ENCODE data around the gene SEMA4C.

The SEMA4C gene

GRCh38 chr2:96816127-96816835, 53.6 kb downstream of the SEMA4C start, which contains the start of gene CNNM3:
TSS of gene CNNM3 (plus strand) at chr2:96816268. CDS start at chr2:96816278, 10 bp downstream.
- peak within 1 kb of the TSS; percentile 65 for H3K4me3 ChIP-seq (ENCODE audit: control insufficient read depth, low read depth, low read length)
- peak; percentile 82 for DNase-seq (ENCODE audit: low read depth)
- TF ChIP-seq CTCF (conservative IDR thresholded peaks at IDR 0.05; ENCODE audit: control insufficient read depth, insufficient read depth, low read depth, low read length) = peak; percentile 25

- TF ChIP-seq CTCF (conservative IDR thresholded peaks at IDR 0.05; ENCODE audit: control insufficient read depth, insufficient read depth, low read depth, low read length) = no peak
- peak; percentile 44 for DNase-seq (ENCODE audit: low read depth)
- peak overlapping the region; percentile 65 for H3K4me3 ChIP-seq (ENCODE audit: control insufficient read depth, low read depth, low read length)
Observed at GRCh38 chr2:96815326-96816126, 54.4 kb downstream of the SEMA4C start.

GRCh38 chr2:96813656-96814055, 56.2 kb downstream of the SEMA4C start:
- no peak overlapping the region for H3K4me3 ChIP-seq (ENCODE audit: control insufficient read depth, low read depth, low read length)
- DNase-seq (ENCODE audit: low read depth) = no peak
- TF ChIP-seq CTCF (conservative IDR thresholded peaks at IDR 0.05; ENCODE audit: control insufficient read depth, insufficient read depth, low read depth, low read length) = no peak

GRCh38 chr2:96811917-96812316, 58.0 kb downstream of the SEMA4C start:
- peak; percentile 87 for DNase-seq (ENCODE audit: low read depth)
- H3K4me3 ChIP-seq (ENCODE audit: control insufficient read depth, low read depth, low read length) = no peak overlapping the region
- no peak for TF ChIP-seq CTCF (conservative IDR thresholded peaks at IDR 0.05; ENCODE audit: control insufficient read depth, insufficient read depth, low read depth, low read length)

GRCh38 chr2:96810783-96811192, 59.1 kb downstream of the SEMA4C start:
- TF ChIP-seq CTCF (conservative IDR thresholded peaks at IDR 0.05; ENCODE audit: control insufficient read depth, insufficient read depth, low read depth, low read length) = no peak
- no peak overlapping the region for H3K4me3 ChIP-seq (ENCODE audit: control insufficient read depth, low read depth, low read length)
- no peak for DNase-seq (ENCODE audit: low read depth)

- no peak overlapping the region for H3K4me3 ChIP-seq (ENCODE audit: control insufficient read depth, low read depth, low read length)
- no peak for DNase-seq (ENCODE audit: low read depth)
- no peak for TF ChIP-seq CTCF (conservative IDR thresholded peaks at IDR 0.05; ENCODE audit: control insufficient read depth, insufficient read depth, low read depth, low read length)
Observed at GRCh38 chr2:96809951-96810782, 59.7 kb downstream of the SEMA4C start.
